Esophagus muscularis mucosa (tissue), 4 donors: ENCODE data around the gene LIMS3. TPM values are rescaled to one million over a fixed set of nuclear protein-coding genes. Genes with fewer than 3 reads are reported as not detected.
"Not testable (repeated sequence)": the region's sequence is repeated elsewhere in the genome, so short reads cannot be mapped to it uniquely, and the experiment has no call there.

Source experiments
- DNase-seq: peaks from one replicate; pipeline ENCODE4 v3.0.0-alpha.2; 2017; ENCODE audit errors: extremely low spot score
- H3K27ac ChIP-seq, 4 donors: fragments of 200-600 bp; sonication (generic); replicated peaks in 1 of 4; 1 replicate in 3 of 4; 2 replicates in 1 of 4; pipeline ENCODE4 v1.5.1; 2016 to 2019; ENCODE audit warnings: mild to moderate bottlenecking in 1 of 4
- H3K27me3 ChIP-seq, 4 donors: fragments of 200-600 bp; sonication (generic); one replicate each; pipeline versions ENCODE4 v1.5.1 to v1.6.0; 2016 to 2019
- H3K36me3 ChIP-seq, 4 donors: fragments of 200-600 bp; sonication (generic); one replicate each; pipeline ENCODE4 v1.5.1; 2016 to 2019
- H3K4me1 ChIP-seq, 4 donors: fragments of 200-600 bp; sonication (generic); one replicate each; pipeline ENCODE4 v1.5.1; 2016 to 2019
- H3K4me3 ChIP-seq, 4 donors: fragments of 200-600 bp; sonication (generic); 1 replicate in 2 of 4; 2 replicates in 2 of 4; pipeline ENCODE4 v1.5.1; 2016 to 2019; ENCODE audit warnings: mild to moderate bottlenecking in 4 of 4, moderate library complexity in 1 of 4
- H3K9me3 ChIP-seq, 4 donors: fragments of 200-600 bp; sonication (generic); 1 replicate in 3 of 4; 2 replicates in 1 of 4; pipeline ENCODE4 v1.5.1; 2016 to 2019
- whole genome bisulfite sequencing: methylation state at CpG from one replicate; pipeline ENCODE4 v1.1.5; 2018; 5-methylcytosine and 5-hydroxymethylcytosine counted together
- intact Hi-C: fragments of 100-400 bp; cut with DNase I; formaldehyde crosslinking; loops from one replicate; pipeline ENCODE4 v1.15.1; 2023
- total RNA-seq, 4 donors: library from RNA; depleted of rRNA; stranded (reverse); fragments of >200 nt; gene quantifications; one replicate each; pipeline versions ENCODE4 v1.1.0 to v1.2.1, GENCODE V29; 2016

LIMS3 gene
- total RNA-seq, 4 donors from 2014 or later = 1.9 to 7.0 (median 3.6) TPM

DNA sequence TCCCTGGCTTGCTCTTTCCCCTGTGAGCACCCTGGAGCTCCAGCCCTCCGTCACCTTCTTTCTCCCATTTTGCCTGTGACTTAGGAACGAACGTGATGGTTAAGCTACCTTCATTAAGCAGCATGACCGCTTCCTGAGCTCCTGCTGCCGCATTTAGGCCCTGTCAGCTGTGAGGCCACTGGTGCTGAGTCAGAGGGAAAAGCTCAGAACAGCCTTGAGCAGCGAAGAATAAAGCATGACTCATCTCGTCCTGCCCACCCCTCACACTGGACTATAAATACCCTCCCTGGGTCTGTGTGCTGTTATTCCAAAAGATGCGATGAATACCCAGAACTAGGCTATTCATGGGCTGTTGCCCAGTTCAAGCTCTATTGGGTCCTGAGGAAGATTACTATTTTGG lies 7.3 kb downstream of the LIMS3 start:
- DNase-seq, intact Hi-C loops, H3K4me3 ChIP-seq, H3K4me1 ChIP-seq, H3K9me3 ChIP-seq, H3K27ac ChIP-seq, H3K27me3 ChIP-seq, H3K36me3 ChIP-seq: not testable (repeated sequence)
- WGBS = no CpG with 5 or more reads among the region's 8 CpGs

- WGBS = no CpG with 5 or more reads among the region's 2 CpGs
- H3K27ac ChIP-seq, intact Hi-C loops, DNase-seq, H3K4me3 ChIP-seq, H3K27me3 ChIP-seq, H3K36me3 ChIP-seq, H3K9me3 ChIP-seq, H3K4me1 ChIP-seq: not testable (repeated sequence)
Observed at GRCh38 chr2:109908626-109909025, 10.1 kb downstream of the LIMS3 start.

GRCh38 chr2:109910789-109911188 lies 12.3 kb downstream of the LIMS3 start:
- H3K4me1 ChIP-seq, H3K9me3 ChIP-seq, DNase-seq, H3K4me3 ChIP-seq, H3K36me3 ChIP-seq, H3K27ac ChIP-seq, intact Hi-C loops, H3K27me3 ChIP-seq: not testable (repeated sequence)

DNA sequence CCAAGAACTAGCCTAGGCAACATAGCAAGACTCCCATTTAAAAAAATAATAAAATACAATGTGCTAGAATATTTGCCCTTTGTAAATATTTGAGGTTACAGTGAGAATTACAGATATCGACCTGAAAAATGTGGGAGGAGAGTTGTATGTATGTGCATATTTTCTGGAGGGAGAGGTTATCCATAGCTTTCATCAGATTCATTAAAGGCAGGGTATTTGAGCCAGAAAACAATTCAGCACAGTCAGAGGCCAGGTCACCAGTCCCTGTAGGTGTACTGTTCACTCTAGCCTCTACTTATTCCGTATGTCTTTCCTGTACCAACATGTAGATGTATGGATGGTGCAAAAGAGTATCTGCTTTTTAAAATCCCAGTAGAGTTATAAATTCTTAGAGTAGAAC lies 15.4 kb downstream of the LIMS3 start:
- H3K4me1 ChIP-seq, H3K4me3 ChIP-seq, DNase-seq, H3K27me3 ChIP-seq, H3K36me3 ChIP-seq, H3K9me3 ChIP-seq, intact Hi-C loops, H3K27ac ChIP-seq: not testable (repeated sequence)
- WGBS = 100% methylated on average over 1 of the region's 2 CpGs

DNA sequence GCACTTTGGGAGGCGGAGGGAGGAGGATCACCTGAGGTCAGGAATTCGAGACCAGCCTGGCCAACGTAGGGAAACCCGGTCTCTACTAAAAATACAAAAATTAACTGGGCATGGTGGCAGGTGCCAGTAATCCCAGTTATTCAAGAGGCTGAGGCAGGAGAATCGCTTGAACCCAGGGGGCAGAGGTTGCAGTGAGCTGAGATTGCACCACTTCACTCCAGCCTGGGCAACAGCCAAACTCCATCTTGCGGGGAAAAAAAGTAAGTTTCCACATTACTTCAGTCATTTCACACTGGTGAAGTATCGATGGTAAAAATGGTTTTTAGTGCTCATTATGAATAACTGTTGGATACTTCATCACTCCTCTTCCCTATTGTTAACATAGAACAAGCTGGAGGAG lies 16.1 kb downstream of the LIMS3 start:
- H3K4me3 ChIP-seq, H3K27me3 ChIP-seq: not testable (repeated sequence)

GRCh38 chr2:109915830-109916229 lies 17.3 kb downstream of the LIMS3 start:
- intact Hi-C loops, DNase-seq, H3K4me3 ChIP-seq, H3K36me3 ChIP-seq, H3K27me3 ChIP-seq, H3K9me3 ChIP-seq, H3K27ac ChIP-seq, H3K4me1 ChIP-seq: not testable (repeated sequence)
- WGBS = no CpG with 5 or more reads among the region's 5 CpGs

More for the DNA sequence above, 16.1 kb downstream of the LIMS3 start:
- H3K27ac ChIP-seq, intact Hi-C loops, H3K9me3 ChIP-seq, H3K36me3 ChIP-seq, DNase-seq, H3K4me1 ChIP-seq: not testable (repeated sequence)
- WGBS = no CpG with 5 or more reads among the region's 7 CpGs

GRCh38 chr2:109920162-109920561 lies 21.7 kb downstream of the LIMS3 start:
- H3K4me1 ChIP-seq, DNase-seq, intact Hi-C loops, H3K9me3 ChIP-seq, H3K4me3 ChIP-seq, H3K27ac ChIP-seq, H3K27me3 ChIP-seq, H3K36me3 ChIP-seq: not testable (repeated sequence)
- WGBS = no CpG with 5 or more reads among the region's 2 CpGs

DNA sequence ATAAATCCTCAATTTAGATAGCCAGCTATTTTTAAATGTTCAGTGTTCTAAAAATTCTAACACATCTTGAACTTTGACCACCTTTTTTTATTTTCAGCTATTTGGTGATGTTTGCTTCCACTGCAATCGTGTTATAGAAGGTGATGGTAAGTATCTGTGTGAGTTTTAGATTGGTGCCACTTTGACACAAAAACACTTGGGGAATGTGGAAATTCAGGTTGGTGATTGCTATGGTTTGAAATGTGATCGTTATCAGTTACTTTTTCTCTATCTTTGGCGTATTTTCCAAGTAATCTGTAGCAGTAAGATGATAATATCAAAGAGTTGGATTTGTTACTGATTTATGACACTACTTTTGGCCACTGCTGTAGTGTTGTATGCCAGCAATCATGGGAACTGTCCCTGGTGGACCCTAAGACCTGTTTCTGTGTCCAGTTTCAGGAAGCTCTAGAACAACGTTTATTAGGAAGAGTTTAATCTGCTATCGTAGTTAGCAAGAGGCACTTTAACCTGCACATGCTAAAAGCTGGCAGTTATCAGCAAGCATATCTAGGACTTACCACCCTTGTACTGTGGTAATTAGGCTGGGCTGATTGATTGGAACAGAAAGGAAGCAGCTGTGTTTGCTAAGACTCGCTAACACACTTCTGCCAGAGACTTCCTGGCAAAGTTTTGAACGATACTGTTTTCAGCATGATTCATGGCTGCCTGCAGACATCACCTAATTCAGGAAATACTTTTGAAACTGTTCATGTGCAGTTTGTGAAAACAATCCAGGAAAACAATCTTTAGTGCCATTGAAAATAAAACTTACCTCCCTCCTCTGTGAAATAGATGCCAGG lies 23.3 kb downstream of the LIMS3 start:
- intact Hi-C loops = not testable (repeated sequence)
- no CpG with 5 or more reads among the region's 7 CpGs for WGBS

DNA sequence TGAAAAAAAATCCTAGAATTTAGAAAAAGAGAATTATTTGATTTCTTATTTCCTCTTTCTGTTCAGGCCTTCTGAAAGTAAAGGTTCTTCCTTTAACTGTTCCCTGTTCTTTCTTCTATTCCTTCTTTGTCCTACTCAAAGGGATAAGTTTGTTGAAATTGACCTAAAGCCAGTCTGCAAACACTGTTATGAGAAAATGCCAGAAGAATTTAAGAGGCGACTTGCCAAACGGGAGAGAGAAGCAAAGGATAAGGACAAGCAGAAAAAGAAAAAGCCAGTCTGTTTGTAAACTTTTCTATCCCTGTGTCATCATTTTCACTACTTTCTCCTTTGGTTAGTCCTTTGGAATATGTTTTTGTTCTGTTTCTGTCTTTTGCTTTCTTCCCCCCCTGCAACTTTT lies 26.0 kb downstream of the LIMS3 start:
- WGBS = no CpG with 5 or more reads among the region's 2 CpGs
- H3K4me3 ChIP-seq, H3K4me1 ChIP-seq, DNase-seq, intact Hi-C loops, H3K36me3 ChIP-seq, H3K9me3 ChIP-seq, H3K27ac ChIP-seq, H3K27me3 ChIP-seq: not testable (repeated sequence)

More for the DNA sequence above, 23.3 kb downstream of the LIMS3 start:
- not testable (repeated sequence) for DNase-seq, H3K4me3 ChIP-seq, H3K27ac ChIP-seq, H3K36me3 ChIP-seq, H3K27me3 ChIP-seq, H3K4me1 ChIP-seq, H3K9me3 ChIP-seq

DNA sequence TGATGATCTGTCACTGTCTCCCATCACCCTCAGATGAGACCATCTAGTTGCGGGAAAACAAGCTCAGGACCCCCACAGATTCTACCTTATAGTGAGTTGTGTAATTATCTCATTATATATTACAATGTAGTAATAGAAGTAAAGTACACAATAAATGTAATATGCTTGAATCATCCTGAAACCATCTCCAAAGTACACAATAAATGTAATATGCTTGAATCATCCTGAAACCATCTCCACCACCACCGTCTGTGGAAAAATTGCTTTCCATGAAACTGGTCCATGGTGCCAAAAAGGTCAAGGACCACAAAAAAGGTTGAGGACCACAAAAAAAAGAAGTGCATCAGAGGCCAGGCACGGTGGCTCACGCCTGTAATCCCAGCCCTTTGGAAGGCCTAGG lies 29.3 kb downstream of the LIMS3 start:
- H3K4me1 ChIP-seq, H3K27ac ChIP-seq, intact Hi-C loops, H3K4me3 ChIP-seq, DNase-seq, H3K36me3 ChIP-seq, H3K27me3 ChIP-seq, H3K9me3 ChIP-seq: not testable (repeated sequence)
- whole genome bisulfite sequencing = no CpG with 5 or more reads among the region's 4 CpGs

- intact Hi-C loops, H3K27me3 ChIP-seq, DNase-seq, H3K4me1 ChIP-seq, H3K27ac ChIP-seq, H3K9me3 ChIP-seq, H3K4me3 ChIP-seq, H3K36me3 ChIP-seq: not testable (repeated sequence)
- no CpG with 5 or more reads among the region's 1 CpG for WGBS
Observed at GRCh38 chr2:109929222-109929621, 30.7 kb downstream of the LIMS3 start.

- H3K4me3 ChIP-seq = not testable (repeated sequence)
Observed at GRCh38 chr2:109936534-109936933, 38.0 kb downstream of the LIMS3 start.

GRCh38 chr2:109945362-109945761 lies 46.9 kb downstream of the LIMS3 start:
- H3K9me3 ChIP-seq, H3K36me3 ChIP-seq, DNase-seq, H3K4me3 ChIP-seq, intact Hi-C loops, H3K27me3 ChIP-seq, H3K27ac ChIP-seq, H3K4me1 ChIP-seq: not testable (repeated sequence)
- no CpG with 5 or more reads among the region's 3 CpGs for WGBS

More at GRCh38 chr2:109936534-109936933, 38.0 kb downstream of the LIMS3 start:
- H3K9me3 ChIP-seq, DNase-seq, H3K27me3 ChIP-seq, H3K36me3 ChIP-seq, H3K27ac ChIP-seq, intact Hi-C loops, H3K4me1 ChIP-seq: not testable (repeated sequence)
- no CpG with 5 or more reads among the region's 6 CpGs for WGBS
